GM18502 (cell line): ENCODE data around the gene SPATA46.

ENCODE experiments used
- ATAC-seq: cut with Tn5 transposase; IDR thresholded peaks from one replicate; pipeline ENCODE4 v1.9.1; 2021; ENCODE audit warnings: mild to moderate bottlenecking; ENCODE audit not compliant: unreplicated experiment, poor library complexity

SPATA46 gene

DNA sequence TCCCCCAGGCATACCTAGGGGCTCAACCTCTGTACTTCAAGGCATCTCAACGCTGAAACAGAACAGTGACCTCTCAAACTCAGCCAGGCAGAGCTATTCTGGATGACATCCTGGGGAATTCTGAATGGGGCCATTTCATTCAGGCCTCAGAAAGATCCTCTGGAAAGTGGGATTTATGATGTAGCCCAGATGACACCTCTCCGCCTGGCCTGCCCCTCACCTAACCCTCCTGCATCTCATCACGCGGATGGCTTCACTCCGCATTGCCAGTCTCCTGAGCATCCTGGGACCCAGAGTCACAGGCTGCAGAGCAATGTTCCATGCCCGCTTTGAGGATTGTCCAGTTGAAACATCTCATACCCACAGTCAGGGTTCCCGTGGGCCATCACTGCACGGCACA is 1.2 kb downstream of the SPATA46 start:
- no peak for ATAC-seq

DNA sequence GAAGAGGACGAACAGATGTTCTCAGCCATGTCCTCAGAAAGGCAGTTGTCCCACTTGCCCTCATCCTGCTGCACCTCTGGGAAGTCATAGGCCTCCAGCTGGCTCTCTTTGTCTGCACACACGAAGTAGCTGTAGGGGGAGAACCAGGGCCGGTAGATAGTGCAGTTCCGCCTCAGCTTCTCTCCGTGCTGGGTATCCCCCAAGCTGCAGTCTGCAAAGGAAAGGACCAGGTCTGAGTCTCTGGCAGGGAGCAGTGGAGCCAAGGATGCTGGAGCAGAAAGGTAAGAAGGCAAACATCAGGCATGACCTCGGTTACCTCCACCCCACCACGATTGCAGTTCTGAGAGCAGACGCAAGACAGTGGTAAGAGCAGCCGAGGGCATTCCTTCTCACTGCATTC is 2.2 kb downstream of the SPATA46 start:
- no peak for ATAC-seq

DNA sequence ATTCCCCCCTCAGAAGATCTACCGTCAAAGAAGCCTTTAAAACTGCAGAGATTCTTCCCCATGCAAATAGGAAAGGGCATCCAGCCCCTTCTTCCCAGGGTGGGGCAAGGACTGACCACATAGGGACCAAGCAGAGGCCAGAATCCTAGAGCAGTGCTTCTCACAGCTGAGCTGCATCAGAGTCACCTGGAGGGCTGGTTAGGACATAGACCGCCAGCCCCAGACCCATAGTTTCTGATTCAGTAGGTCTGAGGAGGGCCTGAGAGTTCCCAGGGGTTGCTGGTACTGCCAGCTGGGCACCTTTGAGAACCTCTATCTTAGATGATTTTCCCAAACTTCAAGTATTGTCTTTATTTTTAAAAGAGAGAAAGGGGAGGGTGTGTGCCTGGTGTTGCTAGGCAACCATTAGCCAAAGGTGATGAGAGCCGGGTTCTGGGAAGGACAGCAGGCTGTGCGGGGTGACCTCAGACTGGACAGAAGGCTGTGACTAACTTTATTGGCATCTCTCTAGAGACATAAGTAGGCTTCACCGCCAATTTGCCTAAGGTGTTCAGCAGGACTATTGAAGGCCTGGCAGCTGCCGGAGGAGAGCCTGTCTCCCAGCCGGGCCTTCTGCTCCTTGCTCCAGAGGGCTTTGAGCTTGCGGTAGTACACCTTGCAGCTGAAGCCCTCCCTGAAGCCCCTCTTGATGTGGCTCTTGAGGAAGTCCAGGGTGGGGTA is 3.0 kb downstream of the SPATA46 start:
- no peak for ATAC-seq

DNA sequence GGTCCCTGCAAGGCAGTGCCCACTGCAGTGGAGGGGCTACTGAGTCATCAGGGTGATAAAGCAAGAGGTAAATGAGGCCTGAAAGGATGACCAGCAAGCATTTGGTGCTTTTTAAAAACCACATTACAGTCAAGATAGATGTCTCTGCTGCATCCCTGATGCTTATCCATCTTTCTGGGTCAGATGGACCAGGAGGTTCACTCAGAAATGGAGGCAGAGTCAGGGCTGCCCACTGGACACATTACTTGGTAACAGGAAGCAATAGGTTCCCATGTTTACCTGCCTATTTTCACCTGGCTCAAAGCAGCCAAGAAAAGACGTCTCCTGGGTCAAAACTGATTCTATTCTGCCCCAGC is 3.6 kb downstream of the SPATA46 start:
- ATAC-seq, result no peak

DNA sequence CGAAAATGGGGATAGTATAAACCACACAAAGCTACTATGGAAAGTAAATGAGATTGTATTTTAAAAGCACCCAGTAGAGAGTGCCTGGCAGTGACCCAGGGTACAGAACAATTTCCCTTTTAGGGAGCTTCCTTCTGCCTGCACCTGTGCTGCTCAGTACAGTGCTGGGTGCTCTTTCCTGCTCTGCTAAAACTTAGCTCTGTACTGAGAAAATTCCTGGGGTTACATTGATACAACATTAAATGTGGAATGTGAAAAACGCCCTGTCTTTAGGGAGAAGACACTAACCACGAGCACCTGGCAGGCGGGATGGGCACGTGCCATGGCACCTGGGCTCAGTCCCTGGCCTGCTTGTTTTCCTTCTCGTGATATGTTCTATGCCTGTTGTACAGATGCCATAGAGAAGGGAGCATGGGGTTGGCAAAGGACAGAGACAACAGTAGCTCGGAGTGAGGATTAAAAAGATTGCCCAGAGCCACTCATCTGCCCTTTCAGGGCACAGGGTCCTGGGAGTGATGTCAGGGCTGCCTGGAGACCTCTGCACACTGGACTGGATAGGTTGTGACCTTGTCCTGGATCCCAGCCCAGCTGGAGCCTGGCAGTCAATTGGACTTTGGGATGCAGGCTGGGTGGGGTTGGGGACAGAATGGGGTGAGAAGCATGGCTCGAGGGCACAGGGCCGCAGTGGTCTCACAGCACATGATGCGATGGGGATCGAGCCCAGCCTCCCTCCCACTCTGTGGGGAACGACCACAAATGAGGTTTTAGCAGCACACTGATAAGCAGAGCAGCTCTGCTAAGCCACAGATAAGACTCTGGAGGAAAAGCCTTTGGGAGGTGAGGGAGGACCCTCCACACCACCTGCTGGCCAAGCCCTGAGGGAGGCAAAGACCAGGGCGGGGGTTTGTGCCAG is 4.2 kb downstream of the SPATA46 start:
- ATAC-seq, result no peak

DNA sequence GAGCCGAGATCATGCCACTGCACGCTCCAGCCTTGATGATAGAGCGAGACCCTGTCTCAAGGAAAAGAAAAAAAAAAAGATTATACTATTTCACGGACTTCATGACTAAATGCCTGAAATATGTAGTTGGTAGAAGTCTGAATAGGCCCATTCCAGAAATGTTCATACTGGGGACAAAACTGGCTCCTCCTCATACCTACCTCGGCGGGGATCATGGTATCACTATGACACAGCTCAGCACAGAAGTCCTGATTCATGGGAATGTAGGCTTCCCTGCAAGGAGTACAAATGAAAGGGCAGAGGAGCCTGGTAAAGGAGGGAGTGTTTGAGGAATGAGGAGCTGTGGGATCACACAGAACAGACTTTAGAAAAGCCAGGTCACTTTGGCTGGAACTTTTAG is 5.0 kb downstream of the SPATA46 start:
- ATAC-seq, result no peak

DNA sequence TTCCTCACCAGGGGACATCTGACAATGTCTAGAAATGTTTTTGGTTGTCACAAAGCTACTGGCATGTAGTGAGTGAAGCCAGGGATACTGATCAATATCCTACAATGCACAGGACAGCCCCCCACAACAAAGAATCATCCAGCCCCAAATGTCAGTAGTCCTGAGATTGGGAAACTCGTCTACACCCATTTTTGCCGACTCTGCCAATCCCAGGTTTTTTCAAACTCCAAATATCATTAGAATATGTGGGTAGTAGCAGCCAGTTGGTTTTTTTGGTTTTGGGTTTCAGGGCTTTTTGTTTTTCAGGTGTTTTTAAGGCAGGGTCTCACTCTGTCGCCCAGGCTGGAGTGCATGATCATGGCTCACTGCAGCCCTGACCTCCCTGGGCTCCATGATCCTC is 5.9 kb downstream of the SPATA46 start:
- ATAC-seq, result no peak

DNA sequence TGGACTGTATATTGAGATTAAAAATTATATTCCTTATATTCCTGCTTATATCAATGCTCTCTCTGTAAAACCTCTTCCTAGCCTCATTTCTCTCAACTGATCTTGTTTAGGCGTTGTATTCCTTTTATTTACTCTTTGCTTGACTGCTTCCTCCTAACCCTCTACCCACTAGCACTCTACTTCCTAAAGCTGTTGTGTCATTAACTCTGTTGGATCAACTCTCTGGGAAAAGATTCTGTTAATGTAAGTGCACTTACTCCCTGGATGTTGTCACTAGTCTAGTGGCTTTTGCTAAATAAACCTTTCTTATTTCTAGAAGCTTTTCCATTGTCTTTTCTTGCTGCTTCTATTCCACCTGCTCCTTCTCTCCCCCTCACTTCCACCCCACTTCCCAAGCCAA is 6.5 kb downstream of the SPATA46 start:
- no peak for ATAC-seq

DNA sequence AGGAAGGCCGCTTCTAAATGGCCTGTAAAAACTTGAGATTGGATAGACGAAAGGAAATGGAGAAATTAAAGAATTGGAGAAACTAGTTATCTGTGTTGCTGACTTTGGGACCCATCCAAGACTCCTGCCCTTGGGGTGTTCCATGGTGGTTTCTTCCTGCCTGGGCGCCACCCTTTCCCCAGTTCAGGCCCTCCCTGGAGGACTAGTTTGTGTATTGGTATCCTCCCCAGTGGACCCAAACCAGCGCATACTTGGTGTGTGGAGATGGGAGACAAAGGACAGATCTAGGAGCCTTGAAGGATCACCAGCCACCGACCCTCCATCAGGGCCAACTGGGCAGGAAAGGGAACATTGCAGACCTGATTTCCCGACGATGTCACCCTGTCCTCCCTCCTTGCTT is 7.1 kb downstream of the SPATA46 start:
- no peak for ATAC-seq

DNA sequence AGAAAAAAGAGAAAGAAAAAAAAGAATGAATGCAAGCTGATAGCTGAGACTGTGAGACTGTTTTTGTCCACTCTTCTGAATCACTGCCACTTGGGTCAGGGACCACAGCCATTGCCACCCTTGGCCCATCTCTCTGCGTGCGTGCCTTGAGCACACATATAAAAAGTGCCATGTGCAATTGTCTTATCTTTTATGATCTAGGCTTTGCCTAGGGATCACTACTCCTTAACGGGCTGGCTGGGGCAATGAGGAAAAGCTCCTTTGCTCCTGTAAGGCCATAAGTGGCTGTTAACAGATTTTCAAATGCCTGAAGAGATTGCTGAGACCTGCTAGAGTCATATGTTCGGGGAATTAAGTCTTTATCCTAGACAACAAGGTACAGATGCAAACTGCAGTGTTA is 8.2 kb downstream of the SPATA46 start:
- no peak for ATAC-seq

DNA sequence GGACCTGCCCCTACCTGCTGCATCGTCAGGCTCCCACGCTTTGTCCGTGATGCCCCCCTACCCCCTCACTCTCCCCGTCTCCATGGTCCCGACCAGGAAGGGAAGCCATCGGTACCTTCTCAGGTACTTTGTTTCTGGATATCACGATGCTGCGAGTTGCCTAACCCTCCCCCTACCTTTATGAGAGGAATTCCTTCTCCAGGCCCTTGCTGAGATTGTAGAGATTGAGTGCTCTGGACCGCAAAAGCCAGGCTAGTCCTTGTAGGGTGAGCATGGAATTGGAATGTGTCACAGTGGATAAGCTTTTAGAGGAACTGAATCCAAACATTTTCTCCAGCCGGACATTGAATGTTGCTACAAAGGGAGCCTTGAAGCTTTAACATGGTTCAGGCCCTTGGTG is 8.9 kb downstream of the SPATA46 start:
- no peak for ATAC-seq

DNA sequence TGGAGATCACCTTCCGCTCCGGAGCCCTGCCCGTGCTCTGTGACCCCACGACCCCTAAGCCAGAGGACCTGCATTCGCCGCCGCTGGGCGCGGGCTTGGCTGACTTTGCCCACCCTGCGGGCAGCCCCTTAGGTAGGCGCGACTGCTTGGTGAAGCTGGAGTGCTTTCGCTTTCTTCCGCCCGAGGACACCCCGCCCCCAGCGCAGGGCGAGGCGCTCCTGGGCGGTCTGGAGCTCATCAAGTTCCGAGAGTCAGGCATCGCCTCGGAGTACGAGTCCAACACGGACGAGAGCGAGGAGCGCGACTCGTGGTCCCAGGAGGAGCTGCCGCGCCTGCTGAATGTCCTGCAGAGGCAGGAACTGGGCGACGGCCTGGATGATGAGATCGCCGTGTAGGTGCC is 9.6 kb downstream of the SPATA46 start:
- ATAC-seq, result no peak

DNA sequence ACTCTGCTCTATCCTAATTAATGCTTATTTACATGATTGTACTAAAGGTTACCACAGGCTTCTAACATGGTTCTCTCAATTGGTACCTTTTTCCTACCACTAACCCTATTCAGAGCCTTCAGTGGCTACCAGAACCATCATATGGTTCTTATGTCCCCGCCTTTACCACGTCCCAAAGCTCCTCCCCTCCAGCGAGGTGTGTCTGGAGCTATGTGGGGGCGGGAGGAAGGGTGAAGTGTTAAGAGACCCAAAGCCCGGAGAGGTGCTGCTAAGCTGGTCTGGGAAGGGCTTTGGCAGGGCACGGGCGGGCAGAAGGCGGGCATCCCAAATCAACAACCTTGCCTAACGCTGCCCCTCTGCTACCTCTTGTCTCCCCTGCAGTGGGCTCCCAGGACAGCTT is 10.0 kb downstream of the SPATA46 start:
- no peak for ATAC-seq

DNA sequence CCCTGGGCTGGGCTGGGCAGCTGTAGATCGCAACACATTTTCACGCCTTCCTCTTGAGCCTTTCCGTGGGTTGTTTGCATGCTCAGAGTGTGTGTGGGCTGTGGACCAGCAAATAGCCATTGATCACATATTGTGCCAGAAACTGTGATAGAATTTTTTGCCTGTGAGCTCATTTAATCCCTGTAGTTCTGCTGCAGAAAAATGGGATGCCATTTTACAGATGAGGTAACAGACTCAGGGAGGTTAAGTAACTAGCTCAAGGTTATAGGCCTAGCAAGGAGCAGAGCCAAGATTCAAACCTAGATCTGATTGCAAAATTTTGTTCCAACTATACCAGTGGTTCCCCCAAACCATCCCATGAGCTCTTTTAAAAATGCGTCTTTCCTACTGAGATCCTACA is 10.5 kb downstream of the SPATA46 start:
- no peak for ATAC-seq

DNA sequence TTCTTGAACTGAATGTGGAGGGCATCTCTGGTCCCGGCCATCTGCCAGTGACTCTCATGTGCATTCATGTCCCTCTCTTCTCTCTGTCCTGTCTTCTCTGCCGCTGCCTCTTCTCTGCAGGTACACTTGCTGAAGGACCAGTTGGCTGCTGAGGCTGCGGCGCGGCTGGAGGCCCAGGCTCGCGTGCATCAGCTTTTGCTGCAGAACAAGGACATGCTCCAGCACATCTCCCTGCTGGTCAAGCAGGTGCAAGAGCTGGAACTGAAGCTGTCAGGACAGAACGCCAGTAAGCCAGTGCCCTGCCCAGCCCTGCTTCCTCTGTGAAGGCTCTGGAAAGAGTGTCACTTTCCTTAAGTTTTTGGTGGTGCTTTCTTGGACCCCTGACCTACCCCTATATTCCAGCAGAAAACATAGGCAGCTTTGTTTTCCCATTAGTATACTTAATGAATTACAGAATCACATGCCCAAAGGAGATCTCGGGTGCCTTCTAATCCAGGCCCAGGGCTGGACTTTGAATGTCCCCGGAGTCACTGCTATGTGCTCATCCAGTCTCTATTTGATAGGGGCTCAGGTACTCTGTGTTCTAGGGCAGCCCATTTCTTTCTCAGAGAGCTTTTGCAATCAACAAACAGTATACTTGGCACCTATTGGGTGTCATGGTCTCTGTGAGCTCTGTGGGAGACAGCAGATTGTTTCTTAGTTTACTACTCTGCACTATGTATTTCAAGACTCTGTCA is 11.2 kb downstream of the SPATA46 start:
- ATAC-seq, result no peak

DNA sequence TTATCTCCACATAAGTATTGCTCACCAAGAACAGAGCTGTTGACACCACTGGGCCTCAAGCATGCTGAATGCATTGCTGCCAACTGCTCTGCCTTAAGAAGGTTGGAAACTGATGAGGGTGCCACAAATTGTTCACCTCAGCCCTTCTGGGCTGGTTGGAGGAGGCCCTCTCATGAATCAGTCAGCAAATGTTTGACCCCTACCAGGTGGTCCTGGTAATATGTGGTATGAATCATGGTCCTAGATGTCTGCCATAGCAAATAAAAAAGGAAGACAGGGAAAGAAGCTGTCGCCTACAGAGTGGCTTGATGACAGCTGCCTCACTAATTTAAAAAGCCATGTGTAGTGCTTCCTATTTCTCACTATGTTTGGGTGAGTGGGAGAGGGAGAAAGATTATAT is 12.2 kb downstream of the SPATA46 start:
- ATAC-seq, result no peak

DNA sequence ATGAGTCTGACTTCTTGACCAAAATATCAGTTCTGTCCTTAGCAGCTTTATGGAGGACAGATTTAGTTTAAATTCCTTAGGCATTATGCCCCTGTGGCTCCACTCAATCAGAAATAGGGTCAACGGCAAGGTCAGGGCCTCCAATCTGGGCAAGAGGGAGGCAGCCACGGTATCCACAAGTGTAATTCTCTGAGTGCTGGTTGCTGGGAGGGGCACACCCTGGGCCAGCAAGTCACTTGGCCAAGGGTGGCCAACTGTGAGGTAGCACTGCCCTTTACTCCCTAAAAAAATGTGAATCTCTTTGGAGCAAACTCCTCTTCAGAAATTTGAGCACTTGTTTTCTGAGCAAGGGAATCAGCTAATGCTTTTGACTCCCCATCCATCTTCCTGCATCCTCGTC is 12.8 kb downstream of the SPATA46 start:
- no peak for ATAC-seq

DNA sequence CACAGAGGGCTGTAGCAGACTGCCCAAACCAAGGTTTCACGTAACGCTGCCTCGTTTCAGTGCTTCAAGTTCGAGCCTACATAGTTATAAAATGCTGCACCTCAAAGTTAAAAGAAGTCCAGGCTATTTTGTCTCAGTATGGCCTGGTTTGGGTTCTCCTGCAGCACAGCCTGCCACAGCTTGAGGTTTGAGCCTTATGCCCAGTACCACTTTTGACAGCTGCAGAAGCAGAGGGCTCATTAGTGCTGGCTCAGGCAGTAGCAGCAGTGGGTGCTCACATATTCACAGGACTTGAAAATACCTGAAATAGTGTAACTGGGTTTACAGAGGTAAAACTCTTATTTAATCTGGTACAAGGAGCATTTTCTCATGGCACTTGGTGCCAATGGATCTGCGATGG is 15.3 kb downstream of the SPATA46 start:
- ATAC-seq, result peak; percentile 36

DNA sequence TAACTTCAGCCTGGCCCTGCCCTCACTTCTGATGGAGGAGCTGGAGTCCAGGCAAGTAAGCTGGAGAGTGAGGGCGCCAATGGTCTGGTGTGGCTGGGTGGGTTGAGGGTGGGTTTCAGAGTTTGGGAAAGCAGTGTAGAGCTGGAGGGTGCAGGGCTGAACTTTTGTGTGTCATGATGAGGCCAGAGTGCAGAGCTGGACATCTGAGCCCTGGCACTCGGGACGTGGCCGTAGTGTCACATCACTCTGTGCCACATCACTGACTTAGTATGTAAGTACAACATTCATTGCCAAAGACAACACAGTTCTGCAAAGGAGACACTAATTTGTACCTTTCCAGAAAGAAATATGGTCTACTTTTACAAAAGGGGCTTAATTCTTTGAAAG is 15.8 kb downstream of the SPATA46 start:
- ATAC-seq, result no peak

DNA sequence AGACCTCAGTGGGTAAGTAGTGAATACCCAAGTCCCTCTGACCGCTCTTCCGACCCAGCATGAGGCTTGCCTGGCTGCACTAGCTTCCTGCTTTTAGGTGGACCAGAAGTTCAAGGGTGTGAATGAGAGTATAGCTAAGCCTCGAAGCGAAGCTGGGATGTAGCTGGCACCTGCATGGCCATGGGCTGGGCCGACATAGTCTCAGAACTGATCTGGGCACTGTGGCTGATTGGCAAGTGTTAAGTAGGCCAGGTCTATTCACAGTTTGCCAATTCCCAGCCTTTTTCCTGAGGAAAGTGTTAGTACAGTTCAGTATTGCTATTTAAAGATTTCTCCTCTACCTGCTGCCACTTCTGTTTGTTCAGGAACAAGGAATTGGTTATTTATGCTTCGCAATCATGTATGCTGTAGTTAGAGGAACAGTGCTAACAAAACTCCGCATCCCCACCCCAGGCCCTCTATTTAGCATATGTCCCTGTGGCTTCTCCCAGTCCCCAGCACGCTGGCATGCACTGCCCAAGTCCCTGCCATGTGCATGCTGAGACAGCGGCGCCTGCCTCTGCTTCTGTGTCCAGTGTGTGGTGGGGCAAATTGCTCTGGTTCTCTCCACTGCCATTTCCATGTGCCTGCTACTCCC is 16.3 kb downstream of the SPATA46 start:
- ATAC-seq, result no peak
